GM12891 (cell line): ENCODE measurements around the gene WDR90.

ENCODE experiments used
- DNase-seq: peaks from one replicate; pipeline ENCODE4 v3.0.0; 2011; ENCODE audit warnings: low spot score; ENCODE audit not compliant: insufficient read length
- FAIRE-seq: peaks from 2 replicates; lab custom pipeline; 2011; peaks lifted over from hg19 to GRCh38; lab: Jason Lieb, UNC
- PAX5 ChIP-seq: IDR thresholded peaks from 2 replicates; pipeline ENCODE4 v1.6.1; 2011; ENCODE audit warnings: low read length, moderate library complexity, mild to moderate bottlenecking; ENCODE audit not compliant: insufficient read depth, severe bottlenecking
- POLR2A ChIP-seq: IDR thresholded peaks from 2 replicates; pipeline ENCODE4 v1.6.1; 2011; ENCODE audit warnings: low read depth, low read length, control low read depth
- POLR2AphosphoS5 ChIP-seq: IDR thresholded peaks from 2 replicates; pipeline ENCODE4 v1.6.1; 2011; ENCODE audit warnings: low read depth, low read length, control low read depth
- POU2F2 ChIP-seq: IDR thresholded peaks from 2 replicates; pipeline ENCODE4 v1.6.1; 2011; ENCODE audit warnings: low read depth, mild to moderate bottlenecking, control low read depth, low read length, moderate library complexity
- SPI1 ChIP-seq: IDR thresholded peaks from 2 replicates; pipeline ENCODE4 v1.6.1; 2011; ENCODE audit warnings: low read depth, low read length, control low read depth
- TAF1 ChIP-seq: IDR thresholded peaks from 2 replicates; pipeline ENCODE4 v1.6.1; 2011; ENCODE audit warnings: low read depth, low read length, control low read depth

The WDR90 gene

GRCh38 chr16:704047-704446 lies 54.9 kb downstream of the WDR90 start:
- FAIRE-seq (no peak), DNase-seq (no peak)
- TF ChIP-seq POU2F2 (no peak), POLR2A (no peak), TAF1 (no peak), SPI1 (no peak), PAX5 (no peak), POLR2AphosphoS5 (no peak)

- TF ChIP-seq TAF1 (no peak), POU2F2 (no peak), SPI1 (no peak), PAX5 (no peak), POLR2A (no peak), POLR2AphosphoS5 (no peak)
- FAIRE-seq (no peak), DNase-seq (no peak)
Measured at GRCh38 chr16:704552-705380, 55.6 kb downstream of the WDR90 start.

GRCh38 chr16:705431-706188 lies 56.4 kb downstream of the WDR90 start, which contains the start of gene FBXL16:
Gene FBXL16, minus strand, starts transcription at chr16:705801. Its CDS starts 8,396 bp downstream, at chr16:697405.
- no peak for FAIRE-seq
- DNase-seq: no peak
- TF ChIP-seq PAX5 (no peak), TAF1 (no peak), POLR2A (no peak), POU2F2 (no peak), POLR2AphosphoS5 (no peak), SPI1 (no peak)

- DNase-seq (no peak), FAIRE-seq (no peak)
- TF ChIP-seq POU2F2: no peak
Measured at GRCh38 chr16:706189-707061, 57.3 kb downstream of the WDR90 start.

DNA sequence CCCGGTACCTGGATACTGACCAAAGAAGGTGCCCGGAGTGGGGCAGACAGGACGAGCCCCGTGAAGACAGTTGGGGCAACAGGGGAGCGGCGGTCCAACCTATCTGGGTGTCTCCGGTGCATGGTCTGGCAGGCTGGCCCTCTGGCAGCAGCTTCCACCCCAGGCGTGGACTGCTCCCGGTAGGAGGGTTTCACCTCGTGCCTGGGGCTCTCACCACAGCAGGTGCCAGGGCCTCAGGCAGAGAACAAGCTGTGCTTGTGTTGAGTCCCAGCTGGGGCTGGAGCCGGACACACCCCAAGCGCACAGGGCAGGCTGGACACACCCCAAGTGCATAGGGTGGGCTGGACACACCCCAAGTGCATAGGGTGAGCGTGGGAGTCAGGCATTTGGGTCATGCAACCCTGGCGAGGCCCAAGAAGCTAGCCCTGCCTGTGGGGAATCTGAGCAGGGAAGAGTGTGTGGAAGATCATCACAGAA lies 57.9 kb downstream of the WDR90 start:
- no peak for DNase-seq
- FAIRE-seq: no peak
- TF ChIP-seq SPI1 (no peak), POU2F2 (no peak), POLR2A (no peak), PAX5 (no peak), TAF1 (no peak), POLR2AphosphoS5 (no peak)

- DNase-seq: no peak
- no peak for TF ChIP-seq POLR2AphosphoS5
- no peak for TF ChIP-seq TAF1
- no peak for FAIRE-seq
Measured at GRCh38 chr16:708019-708418, 58.9 kb downstream of the WDR90 start.

- FAIRE-seq (no peak), DNase-seq (no peak)
- TF ChIP-seq POLR2A: no peak
- TF ChIP-seq POLR2AphosphoS5: no peak
- TF ChIP-seq PAX5: no peak
- TF ChIP-seq POU2F2: no peak
- no peak for TF ChIP-seq SPI1
- TF ChIP-seq TAF1: no peak
Measured at GRCh38 chr16:708959-709358, 59.8 kb downstream of the WDR90 start.

GRCh38 chr16:709566-710499 lies 60.7 kb downstream of the WDR90 start:
- FAIRE-seq (no peak), DNase-seq (no peak)
- TF ChIP-seq TAF1 (no peak), POLR2AphosphoS5 (no peak), SPI1 (no peak), POU2F2 (no peak), POLR2A (no peak), PAX5 (no peak)
